ENCODE results near the gene NOC4L.

NOC4L gene

DNA sequence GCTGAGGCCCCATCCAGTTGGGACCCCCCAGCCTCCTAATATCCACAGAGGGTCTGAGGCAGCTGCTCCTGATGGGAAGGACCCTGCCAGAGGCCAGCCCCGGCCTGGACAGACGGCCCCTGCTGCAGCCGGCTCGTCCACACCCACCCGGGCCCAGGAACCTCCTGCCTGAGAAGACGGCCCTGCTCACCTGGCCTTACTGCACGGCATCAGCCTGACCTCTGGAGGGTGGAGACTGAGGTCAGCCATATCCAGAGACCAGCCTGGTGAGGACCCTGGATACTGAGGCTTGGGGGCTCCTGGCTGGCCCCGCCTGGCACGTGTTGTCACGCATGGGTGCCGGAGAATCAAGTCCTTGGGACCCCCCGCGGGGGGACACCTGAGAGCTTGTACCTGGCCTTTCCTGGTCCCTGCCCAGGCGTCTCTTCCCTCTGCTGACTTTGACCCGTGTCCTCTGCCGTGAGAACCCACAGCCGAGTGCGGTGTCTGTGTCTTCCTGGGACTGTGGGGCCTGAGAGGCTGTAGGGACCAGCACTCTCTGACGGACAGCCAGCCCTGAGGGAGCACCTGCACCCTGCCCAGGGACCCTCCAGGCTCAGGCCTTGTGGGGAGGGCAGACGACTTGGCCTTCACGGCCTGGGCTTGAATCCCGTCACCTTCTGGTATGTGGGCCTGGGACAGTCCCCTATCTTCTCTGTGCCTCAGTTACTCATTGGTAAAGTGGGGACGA lies 57.3 kb downstream of the NOC4L start:
- DNase-seq = no peak
